WTC11 (cell line): ENCODE results near the gene RARRES2. TPM values are rescaled to one million over a fixed set of nuclear protein-coding genes. Genes with fewer than 3 reads are reported as not detected.
A peak's percentile ranks its signal among the peaks of the same experiment; 100 is the strongest.

Experiments
- ATAC-seq: fragments of 200-7000 bp; cut with Tn5 transposase; 2 replicates; pipeline ENCODE4 v1.10.0; 2021; ENCODE audit warnings: mild to moderate bottlenecking, moderate library complexity
- Bru-seq: library from RNA; stranded (reverse); fragments of 400-500 nt; gene quantifications from one replicate; lab custom pipeline; 2021; lab: Mats Ljungman, UMichigan
- CTCF ChIA-PET: fragments of 300-600 bp; sonication (Branson Sonifier 250); formaldehyde crosslinking; loops from one replicate; lab custom pipeline; 2021; ENCODE audit warnings: antibody characterized with exemption; lab: Charles Lee
- POLR2A ChIA-PET: fragments of 350-600 bp; sonication (Branson Sonifier 250); formaldehyde crosslinking; loops from one replicate; lab custom pipeline; 2021; ENCODE audit warnings: antibody characterized with exemption; lab: Charles Lee
- DNase-seq: peaks from one replicate; pipeline ENCODE4 v3.0.0; 2021; ENCODE audit warnings: low spot score
- H3K27ac Mint-ChIP-seq: 2 replicates; pipeline ENCODE4 v1.8.0; 2021; ENCODE audit warnings: mixed read lengths
- H3K27me3 Mint-ChIP-seq: 2 replicates; pipeline ENCODE4 v1.8.0; 2021; ENCODE audit warnings: low read depth, mild to moderate bottlenecking, moderate library complexity, mixed read lengths
- H3K36me3 Mint-ChIP-seq: 2 replicates; pipeline ENCODE4 v1.8.0; 2021; ENCODE audit warnings: mixed read lengths
- H3K4me1 Mint-ChIP-seq: 2 replicates; pipeline ENCODE4 v1.8.0; 2022; ENCODE audit warnings: mixed read lengths
- H3K4me3 Mint-ChIP-seq: 2 replicates; pipeline ENCODE4 v1.8.0; 2021; ENCODE audit warnings: mild to moderate bottlenecking, moderate library complexity, mixed read lengths
- H3K9me3 Mint-ChIP-seq: 2 replicates; pipeline ENCODE4 v1.8.0; 2021; ENCODE audit warnings: mixed read lengths
- CBFB ChIP-seq: sonication (generic); formaldehyde crosslinking; IDR thresholded peaks from 2 replicates; pipeline ENCODE4 v1.8.1; 2022; ENCODE audit warnings: mild to moderate bottlenecking, low read depth, missing genetic modification reagents
- CREB1 ChIP-seq: sonication (generic); formaldehyde crosslinking; IDR thresholded peaks from 2 replicates; pipeline ENCODE4 v1.8.0; 2023; ENCODE audit warnings: mild to moderate bottlenecking, missing genetic modification reagents
- GABPB1 ChIP-seq: sonication (generic); formaldehyde crosslinking; IDR thresholded peaks from 2 replicates; pipeline ENCODE4 v1.8.1; 2023; ENCODE audit warnings: mild to moderate bottlenecking, missing genetic modification reagents
- GRHL2 ChIP-seq: fragments of 250-450 bp; sonication (Bioruptor Pico); IDR thresholded peaks from 2 replicates; pipeline ENCODE4 v1.8.0; 2022; ENCODE audit warnings: mild to moderate bottlenecking, moderate library complexity; ENCODE audit not compliant: insufficient replicate concordance, severe bottlenecking
- GTF2I ChIP-seq: fragments of 250-450 bp; sonication (Bioruptor Pico); conservative IDR thresholded peaks from 2 replicates; pipeline ENCODE4 v1.4.0; 2021; ENCODE audit warnings: mild to moderate bottlenecking
- NR1H2 ChIP-seq: sonication (generic); formaldehyde crosslinking; IDR thresholded peaks from 2 replicates; pipeline ENCODE4 v1.9.0; 2021; ENCODE audit warnings: mild to moderate bottlenecking, moderate library complexity, missing genetic modification reagents
- RELA ChIP-seq: sonication (generic); formaldehyde crosslinking; IDR thresholded peaks from 2 replicates; pipeline ENCODE4 v1.8.1; 2022; ENCODE audit warnings: missing genetic modification reagents, mild to moderate bottlenecking, borderline replicate concordance
- SMAD4 ChIP-seq: sonication (generic); formaldehyde crosslinking; IDR thresholded peaks from 2 replicates; pipeline ENCODE4 v1.8.0; 2022; ENCODE audit warnings: mild to moderate bottlenecking, missing genetic modification reagents
- TEAD1 ChIP-seq: sonication (generic); formaldehyde crosslinking; IDR thresholded peaks from 2 replicates; pipeline ENCODE4 v1.8.0; 2022; ENCODE audit warnings: mild to moderate bottlenecking, missing genetic modification reagents
- ZBTB21 ChIP-seq: sonication (generic); formaldehyde crosslinking; IDR thresholded peaks from 2 replicates; pipeline ENCODE4 v1.8.1; 2023; ENCODE audit warnings: mild to moderate bottlenecking, missing genetic modification reagents, borderline replicate concordance
- ZNF121 ChIP-seq: sonication (generic); formaldehyde crosslinking; IDR thresholded peaks from 2 replicates; pipeline ENCODE4 v1.8.0; 2023; ENCODE audit warnings: missing genetic modification reagents
- long read RNA-seq, 3 experiments: library from RNA in 1 of 3; library from capped mRNA in 1 of 3; library from polyadenylated mRNA in 1 of 3; unstranded in 2 of 3; stranded (forward) in 1 of 3; transcript quantifications; one replicate each; pipeline ENCODE4 v2.0.0, GENCODE V29; 2021
- total RNA-seq: library from RNA; stranded (reverse); gene quantifications from 3 replicates; pipeline ENCODE4 v1.2.3, GENCODE V29; 2021
- TF ChIP-seq, protein P1 (sequence below): sonication (generic); formaldehyde crosslinking; IDR thresholded peaks from 2 replicates; pipeline ENCODE4 v1.8.0; 2022; ENCODE audit warnings: mild to moderate bottlenecking, missing genetic modification reagents
- TF ChIP-seq, protein P2 (sequence below): sonication (generic); formaldehyde crosslinking; IDR thresholded peaks from 2 replicates; pipeline ENCODE4 v1.8.1; 2023; ENCODE audit warnings: mild to moderate bottlenecking, missing genetic modification reagents
- TF ChIP-seq, protein P3 (sequence below): fragments of 250-450 bp; sonication (Bioruptor Pico); IDR thresholded peaks from 2 replicates; pipeline ENCODE4 v2.1.2; 2022; ENCODE audit warnings: mild to moderate bottlenecking, moderate library complexity
- TF ChIP-seq, protein P4 (sequence below): fragments of 250-450 bp; sonication (Bioruptor Pico); IDR thresholded peaks from 2 replicates; pipeline ENCODE4 v1.9.0; 2021; ENCODE audit warnings: mild to moderate bottlenecking
- TF ChIP-seq, protein P5 (sequence below): fragments of 250-450 bp; sonication (Bioruptor Pico); IDR thresholded peaks from 2 replicates; pipeline ENCODE4 v1.9.0; 2021; ENCODE audit warnings: moderate library complexity, mild to moderate bottlenecking, inconsistent platforms, borderline replicate concordance
- TF ChIP-seq, protein P6 (sequence below): sonication (generic); formaldehyde crosslinking; IDR thresholded peaks from 2 replicates; pipeline ENCODE4 v1.8.1; 2023; ENCODE audit warnings: mild to moderate bottlenecking, missing genetic modification reagents

RARRES2 gene
- total RNA-seq (193 to 230 TPM (median 197 TPM) in 3 replicates), Bru-seq, nascent RNA (percentile 74 among the genes with signal in this experiment)
- long read RNA-seq, experiment 1, transcript RARRES2-202 (5 exons, 1,618 nt), result minor isoform, 23 of 203 reads
- long read RNA-seq, experiment 1, transcript RARRES2-201 (6 exons, 740 nt), result major isoform, 160 of 203 reads
- long read RNA-seq, experiment 1, partial matches to known transcripts, result 2 of 203 reads
- long read RNA-seq, experiment 1, other reads (novel, unspliced or antisense), result 14 of 203 reads
- long read RNA-seq, experiment 2, transcript RARRES2-202 (5 exons, 1,618 nt), result minor isoform, 35 of 183 reads
- long read RNA-seq, experiment 2, transcript RARRES2-204 (4 exons, 1,907 nt), result minor isoform, 10 of 183 reads
- long read RNA-seq, experiment 2, transcript RARRES2-201 (6 exons, 740 nt), result major isoform, 125 of 183 reads
- long read RNA-seq, experiment 2, partial matches to known transcripts, result 2 of 183 reads
- long read RNA-seq, experiment 2, other reads (novel, unspliced or antisense), result 10 of 183 reads
- long read RNA-seq, experiment 3, transcript RARRES2-201 (6 exons, 740 nt), result major isoform, 18 of 27 reads
- long read RNA-seq, experiment 3, partial matches to known transcripts, result 1 of 27 reads
- long read RNA-seq, experiment 3, other reads (novel, unspliced or antisense), result 6 of 27 reads

DNA sequence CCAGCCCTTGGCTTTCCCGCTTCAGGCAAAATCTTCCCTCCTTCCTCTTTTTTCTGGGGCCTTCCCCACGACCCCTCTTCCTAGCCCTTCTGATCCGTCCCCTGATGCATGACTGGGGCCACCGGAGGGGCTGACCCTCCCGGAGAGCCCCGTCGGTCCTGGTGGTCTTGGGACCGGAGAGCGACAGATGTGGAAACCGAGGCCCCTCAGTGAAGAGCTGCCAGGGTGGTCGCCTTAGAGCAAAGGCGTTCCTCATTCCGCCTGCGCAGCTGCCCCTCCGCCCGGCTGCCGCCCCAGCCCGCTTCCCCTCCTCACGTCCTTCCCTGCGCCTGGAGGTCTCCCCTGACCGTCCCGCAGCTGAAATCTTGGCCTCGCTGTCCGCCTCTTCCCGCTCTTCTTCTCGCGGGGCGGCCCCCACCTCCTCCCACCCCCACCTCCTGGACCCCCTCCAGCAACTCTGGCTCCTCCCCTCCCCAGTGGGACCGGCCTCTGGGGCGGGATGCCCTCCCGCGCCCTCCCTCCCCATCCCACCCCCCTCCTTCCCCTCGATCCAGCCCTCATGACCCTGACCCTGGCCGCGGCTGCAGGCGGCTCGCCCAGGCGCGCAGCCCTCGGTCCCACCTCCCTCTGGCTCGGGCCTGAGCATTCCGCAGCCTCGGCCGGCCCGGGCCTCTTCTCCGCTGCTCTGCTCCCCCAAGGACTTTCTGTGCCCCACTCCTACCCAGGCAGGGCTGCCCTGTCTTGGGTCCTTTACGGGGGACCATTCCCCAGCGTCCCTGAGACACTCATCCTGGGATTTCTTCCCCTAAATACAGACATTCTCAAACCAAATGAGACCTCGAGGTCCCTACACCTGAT, at the start of gene RARRES2:
Gene RARRES2, minus strand, starts transcription at position 367 of the 858 bp plus-strand sequence. CDS start 1,020 bp downstream, outside the sequence.
- DNase-seq, result peak; percentile 73
- Mint-ChIP-seq H3K4me1 (peaks cover 48% of the 10 kb centered on the region), H3K4me3 (peak within 1 kb of the TSS; percentile 87), H3K36me3 (peaks cover 27% of the 10 kb centered on the region), H3K9me3 (peaks cover 15% of the 10 kb centered on the region)
- TF ChIP-seq CBFB (CRISPR knock-in tag) (peak; percentile 69; the same call in 1 of the 2 replicates), GTF2I (CRISPR knock-in tag) (no peak)
- TF ChIP-seq, protein P1, sequence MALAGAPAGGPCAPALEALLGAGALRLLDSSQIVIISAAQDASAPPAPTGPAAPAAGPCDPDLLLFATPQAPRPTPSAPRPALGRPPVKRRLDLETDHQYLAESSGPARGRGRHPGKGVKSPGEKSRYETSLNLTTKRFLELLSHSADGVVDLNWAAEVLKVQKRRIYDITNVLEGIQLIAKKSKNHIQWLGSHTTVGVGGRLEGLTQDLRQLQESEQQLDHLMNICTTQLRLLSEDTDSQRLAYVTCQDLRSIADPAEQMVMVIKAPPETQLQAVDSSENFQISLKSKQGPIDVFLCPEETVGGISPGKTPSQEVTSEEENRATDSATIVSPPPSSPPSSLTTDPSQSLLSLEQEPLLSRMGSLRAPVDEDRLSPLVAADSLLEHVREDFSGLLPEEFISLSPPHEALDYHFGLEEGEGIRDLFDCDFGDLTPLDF (CRISPR knock-in tag), result no peak
- TF ChIP-seq, protein P2, sequence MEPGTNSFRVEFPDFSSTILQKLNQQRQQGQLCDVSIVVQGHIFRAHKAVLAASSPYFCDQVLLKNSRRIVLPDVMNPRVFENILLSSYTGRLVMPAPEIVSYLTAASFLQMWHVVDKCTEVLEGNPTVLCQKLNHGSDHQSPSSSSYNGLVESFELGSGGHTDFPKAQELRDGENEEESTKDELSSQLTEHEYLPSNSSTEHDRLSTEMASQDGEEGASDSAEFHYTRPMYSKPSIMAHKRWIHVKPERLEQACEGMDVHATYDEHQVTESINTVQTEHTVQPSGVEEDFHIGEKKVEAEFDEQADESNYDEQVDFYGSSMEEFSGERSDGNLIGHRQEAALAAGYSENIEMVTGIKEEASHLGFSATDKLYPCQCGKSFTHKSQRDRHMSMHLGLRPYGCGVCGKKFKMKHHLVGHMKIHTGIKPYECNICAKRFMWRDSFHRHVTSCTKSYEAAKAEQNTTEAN (CRISPR knock-in tag), result 0 out of 2 replicates have a peak, but pooled peaks have one; percentile 2
- TF ChIP-seq, all 79 proteins: peak for 2
- Mint-ChIP-seq H3K27me3 (peaks cover 34% of the 10 kb centered on the region), H3K27ac (no peak within 1 kb of the TSS)
- ChIA-PET CTCF (interaction anchor here (1.0 to 1.1 kb wide), 4 partner anchors 11 to 64 kb away, joined by 3 read pairs; partner anchors contain the start of gene REPIN1), POLR2A (interaction anchor here (0.7 to 2.6 kb wide), 2 partner anchors 12 to 193 kb away, joined by 3 to 9 read pairs; no protein-coding TSS in a partner anchor)
- peak; percentile 69 for ATAC-seq

DNA sequence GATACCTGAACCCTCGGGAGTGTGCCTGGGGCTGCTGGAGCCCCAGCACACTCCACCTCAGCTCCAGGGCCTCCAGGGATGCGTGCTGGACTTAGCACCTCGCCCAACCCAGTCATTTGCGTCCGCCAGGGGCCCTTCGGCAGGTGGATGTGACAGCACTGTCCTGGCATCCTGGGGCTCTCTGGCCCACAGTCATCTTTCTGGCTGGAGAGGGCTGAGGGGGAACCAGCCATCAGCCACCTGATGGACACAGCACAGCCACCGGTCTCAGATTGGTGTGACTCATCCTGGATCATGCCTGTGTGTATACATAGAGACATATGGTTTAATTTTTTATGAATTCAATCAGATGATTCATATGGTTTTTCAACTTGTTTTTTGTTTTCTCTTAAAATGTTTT, 48.8 kb upstream of the RARRES2 start:
- no peak overlapping the region for H3K27ac Mint-ChIP-seq
- CTCF ChIA-PET, result no interaction called here
- H3K36me3 Mint-ChIP-seq, result peaks cover 42% of the 10 kb centered on the region
- TF ChIP-seq ZNF121, result no peak
- TF ChIP-seq ZBTB21 (CRISPR knock-in tag), result no peak
- no peak for TF ChIP-seq TEAD1 (CRISPR knock-in tag)
- no peak for TF ChIP-seq NR1H2
- no peak for TF ChIP-seq GRHL2 (CRISPR knock-in tag)
- POLR2A ChIA-PET, result no interaction called here
- no peaks in the 10 kb centered on the region for H3K27me3 Mint-ChIP-seq
- H3K9me3 Mint-ChIP-seq, result peaks cover 4% of the 10 kb centered on the region; the same call in 1 of the 2 replicates
- ATAC-seq, result no peak
- H3K4me3 Mint-ChIP-seq, result no peak overlapping the region
- peaks cover 59% of the 10 kb centered on the region for H3K4me1 Mint-ChIP-seq
- DNase-seq, result no peak

DNA sequence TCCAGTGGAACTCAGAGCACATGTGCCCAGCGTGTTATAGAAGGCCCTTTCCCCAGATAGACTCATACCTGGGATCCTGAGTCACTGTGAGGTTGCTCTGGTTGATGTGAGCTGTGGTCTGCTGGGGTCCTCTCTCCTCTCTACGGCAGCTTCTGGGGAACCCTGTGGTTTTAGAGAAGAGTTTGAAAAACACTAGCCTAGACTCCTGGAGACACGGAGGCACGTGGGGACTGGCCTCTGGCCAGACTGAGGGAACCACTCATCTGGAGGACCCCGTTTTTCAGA, 48.0 kb upstream of the RARRES2 start:
- Mint-ChIP-seq H3K27ac (no peak overlapping the region), H3K27me3 (no peaks in the 10 kb centered on the region), H3K36me3 (peaks cover 42% of the 10 kb centered on the region), H3K4me3 (no peak overlapping the region), H3K4me1 (peaks cover 58% of the 10 kb centered on the region), H3K9me3 (peaks cover 4% of the 10 kb centered on the region; the same call in 1 of the 2 replicates)
- POLR2A ChIA-PET, result no interaction called here
- ATAC-seq, result no peak
- CTCF ChIA-PET, result interaction anchor here (0.8 to 1.9 kb wide), 5 partner anchors 10 to 38 kb away, joined by 3 to 8 read pairs (median 6); partner anchors contain the start of gene REPIN1
- no peak for DNase-seq
- TF ChIP-seq, protein P1 (CRISPR knock-in tag), result no peak
- TF ChIP-seq, protein P3, sequence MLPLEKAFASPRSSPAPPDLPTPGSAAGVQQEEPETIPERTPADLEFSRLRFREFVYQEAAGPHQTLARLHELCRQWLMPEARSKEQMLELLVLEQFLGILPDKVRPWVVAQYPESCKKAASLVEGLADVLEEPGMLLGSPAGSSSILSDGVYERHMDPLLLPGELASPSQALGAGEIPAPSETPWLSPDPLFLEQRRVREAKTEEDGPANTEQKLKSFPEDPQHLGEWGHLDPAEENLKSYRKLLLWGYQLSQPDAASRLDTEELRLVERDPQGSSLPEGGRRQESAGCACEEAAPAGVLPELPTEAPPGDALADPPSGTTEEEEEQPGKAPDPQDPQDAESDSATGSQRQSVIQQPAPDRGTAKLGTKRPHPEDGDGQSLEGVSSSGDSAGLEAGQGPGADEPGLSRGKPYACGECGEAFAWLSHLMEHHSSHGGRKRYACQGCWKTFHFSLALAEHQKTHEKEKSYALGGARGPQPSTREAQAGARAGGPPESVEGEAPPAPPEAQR, result no peak
- TF ChIP-seq CREB1 (CRISPR knock-in tag), result no peak
- TF ChIP-seq, protein P4, sequence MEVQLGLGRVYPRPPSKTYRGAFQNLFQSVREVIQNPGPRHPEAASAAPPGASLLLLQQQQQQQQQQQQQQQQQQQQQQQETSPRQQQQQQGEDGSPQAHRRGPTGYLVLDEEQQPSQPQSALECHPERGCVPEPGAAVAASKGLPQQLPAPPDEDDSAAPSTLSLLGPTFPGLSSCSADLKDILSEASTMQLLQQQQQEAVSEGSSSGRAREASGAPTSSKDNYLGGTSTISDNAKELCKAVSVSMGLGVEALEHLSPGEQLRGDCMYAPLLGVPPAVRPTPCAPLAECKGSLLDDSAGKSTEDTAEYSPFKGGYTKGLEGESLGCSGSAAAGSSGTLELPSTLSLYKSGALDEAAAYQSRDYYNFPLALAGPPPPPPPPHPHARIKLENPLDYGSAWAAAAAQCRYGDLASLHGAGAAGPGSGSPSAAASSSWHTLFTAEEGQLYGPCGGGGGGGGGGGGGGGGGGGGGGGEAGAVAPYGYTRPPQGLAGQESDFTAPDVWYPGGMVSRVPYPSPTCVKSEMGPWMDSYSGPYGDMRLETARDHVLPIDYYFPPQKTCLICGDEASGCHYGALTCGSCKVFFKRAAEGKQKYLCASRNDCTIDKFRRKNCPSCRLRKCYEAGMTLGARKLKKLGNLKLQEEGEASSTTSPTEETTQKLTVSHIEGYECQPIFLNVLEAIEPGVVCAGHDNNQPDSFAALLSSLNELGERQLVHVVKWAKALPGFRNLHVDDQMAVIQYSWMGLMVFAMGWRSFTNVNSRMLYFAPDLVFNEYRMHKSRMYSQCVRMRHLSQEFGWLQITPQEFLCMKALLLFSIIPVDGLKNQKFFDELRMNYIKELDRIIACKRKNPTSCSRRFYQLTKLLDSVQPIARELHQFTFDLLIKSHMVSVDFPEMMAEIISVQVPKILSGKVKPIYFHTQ (CRISPR knock-in tag), result no peak
- TF ChIP-seq, protein P5, sequence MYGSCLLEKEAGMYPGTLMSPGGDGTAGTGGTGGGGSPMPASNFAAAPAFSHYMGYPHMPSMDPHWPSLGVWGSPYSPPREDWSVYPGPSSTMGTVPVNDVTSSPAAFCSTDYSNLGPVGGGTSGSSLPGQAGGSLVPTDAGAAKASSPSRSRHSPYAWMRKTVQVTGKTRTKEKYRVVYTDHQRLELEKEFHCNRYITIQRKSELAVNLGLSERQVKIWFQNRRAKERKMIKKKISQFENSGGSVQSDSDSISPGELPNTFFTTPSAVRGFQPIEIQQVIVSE, result no peak
- TF ChIP-seq RELA, result no peak
- TF ChIP-seq, protein P6, sequence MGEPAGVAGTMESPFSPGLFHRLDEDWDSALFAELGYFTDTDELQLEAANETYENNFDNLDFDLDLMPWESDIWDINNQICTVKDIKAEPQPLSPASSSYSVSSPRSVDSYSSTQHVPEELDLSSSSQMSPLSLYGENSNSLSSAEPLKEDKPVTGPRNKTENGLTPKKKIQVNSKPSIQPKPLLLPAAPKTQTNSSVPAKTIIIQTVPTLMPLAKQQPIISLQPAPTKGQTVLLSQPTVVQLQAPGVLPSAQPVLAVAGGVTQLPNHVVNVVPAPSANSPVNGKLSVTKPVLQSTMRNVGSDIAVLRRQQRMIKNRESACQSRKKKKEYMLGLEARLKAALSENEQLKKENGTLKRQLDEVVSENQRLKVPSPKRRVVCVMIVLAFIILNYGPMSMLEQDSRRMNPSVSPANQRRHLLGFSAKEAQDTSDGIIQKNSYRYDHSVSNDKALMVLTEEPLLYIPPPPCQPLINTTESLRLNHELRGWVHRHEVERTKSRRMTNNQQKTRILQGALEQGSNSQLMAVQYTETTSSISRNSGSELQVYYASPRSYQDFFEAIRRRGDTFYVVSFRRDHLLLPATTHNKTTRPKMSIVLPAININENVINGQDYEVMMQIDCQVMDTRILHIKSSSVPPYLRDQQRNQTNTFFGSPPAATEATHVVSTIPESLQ, result no peak
- no peak for TF ChIP-seq SMAD4 (CRISPR knock-in tag)
- TF ChIP-seq GABPB1 (CRISPR knock-in tag), result no peak
